SK-N-SH treated with all-trans-retinoic acid at 6 μM for 48 hours (cell line): Measurements from ENCODE around the gene UBASH3A.

Experiments
- ATAC-seq: fragments of 200-7000 bp; cut with Tn5 transposase; 3 replicates; pipeline ENCODE4 v1.9.1; 2020; ENCODE audit warnings: mild to moderate bottlenecking, moderate library complexity
- ARNTL ChIP-seq: fragments of 450-650 bp; formaldehyde crosslinking; IDR thresholded peaks from 2 replicates; pipeline ENCODE4 v1.5.0; 2020; ENCODE audit warnings: low read depth, mild to moderate bottlenecking, moderate library complexity, borderline replicate concordance
- BACH2 ChIP-seq: fragments of 250-450 bp; sonication (Bioruptor Pico); IDR thresholded peaks from 2 replicates; pipeline ENCODE4 v1.9.0; 2021; ENCODE audit warnings: mild to moderate bottlenecking, borderline replicate concordance
- CSDC2 ChIP-seq: fragments of 250-450 bp; sonication (Bioruptor Pico); IDR thresholded peaks from 2 replicates; pipeline ENCODE4 v1.5.0; 2020; ENCODE audit warnings: mild to moderate bottlenecking, moderate library complexity
- ESRRG ChIP-seq: fragments of 250-450 bp; sonication (Bioruptor Pico); IDR thresholded peaks from 2 replicates; pipeline ENCODE4 v1.6.1; 2021; ENCODE audit warnings: mild to moderate bottlenecking
- GLIS3 ChIP-seq: fragments of 250-450 bp; sonication (Bioruptor Pico); IDR thresholded peaks from 2 replicates; pipeline ENCODE4 v1.5.0; 2020; ENCODE audit warnings: mild to moderate bottlenecking, moderate library complexity
- ISL1 ChIP-seq: fragments of 250-450 bp; sonication (Bioruptor Pico); IDR thresholded peaks from 2 replicates; pipeline ENCODE4 v2.1.2; 2022; ENCODE audit warnings: mild to moderate bottlenecking, moderate library complexity
- PPARA ChIP-seq: fragments of 250-450 bp; sonication (Bioruptor Pico); IDR thresholded peaks from 2 replicates; pipeline ENCODE4 v1.5.0; 2020; ENCODE audit warnings: mild to moderate bottlenecking, borderline replicate concordance
- SNAI2 ChIP-seq: fragments of 250-450 bp; sonication (Bioruptor Pico); IDR thresholded peaks from 2 replicates; pipeline ENCODE4 v1.5.0; 2020; ENCODE audit warnings: mild to moderate bottlenecking, moderate library complexity
- TCF4 ChIP-seq: fragments of 250-450 bp; sonication (Bioruptor Pico); IDR thresholded peaks from 2 replicates; pipeline ENCODE4 v1.8.0; 2021; ENCODE audit warnings: mild to moderate bottlenecking, moderate library complexity, borderline replicate concordance
- TOX ChIP-seq: fragments of 250-450 bp; sonication (Bioruptor Pico); IDR thresholded peaks from 2 replicates; pipeline ENCODE4 v1.8.0; 2021; ENCODE audit warnings: mild to moderate bottlenecking, moderate library complexity, borderline replicate concordance
- ZC3H10 ChIP-seq: fragments of 250-450 bp; sonication (Bioruptor Pico); IDR thresholded peaks from 2 replicates; pipeline ENCODE4 v1.5.1; 2021; ENCODE audit warnings: mild to moderate bottlenecking, moderate library complexity
- ZFP3 ChIP-seq: fragments of 250-450 bp; sonication (Bioruptor Pico); IDR thresholded peaks from 2 replicates; pipeline ENCODE4 v1.5.0; 2020; ENCODE audit warnings: mild to moderate bottlenecking, moderate library complexity
- ZFP30 ChIP-seq: fragments of 450-650 bp; formaldehyde crosslinking; IDR thresholded peaks from 2 replicates; pipeline ENCODE4 v1.5.0; 2022; ENCODE audit warnings: mild to moderate bottlenecking, moderate library complexity
- ZNF565 ChIP-seq: fragments of 450-650 bp; formaldehyde crosslinking; conservative IDR thresholded peaks from 2 replicates; pipeline ENCODE4 v1.5.0; 2020; ENCODE audit warnings: low read depth, mild to moderate bottlenecking, moderate library complexity
- ZNF70 ChIP-seq: fragments of 450-650 bp; formaldehyde crosslinking; IDR thresholded peaks from 2 replicates; pipeline ENCODE4 v1.5.0; 2020; ENCODE audit warnings: mild to moderate bottlenecking, moderate library complexity
- ZNF8 ChIP-seq: fragments of 450-650 bp; formaldehyde crosslinking; IDR thresholded peaks from 2 replicates; pipeline ENCODE4 v1.5.0; 2020; ENCODE audit warnings: mild to moderate bottlenecking, moderate library complexity
- TF ChIP-seq, protein P1 (sequence below): fragments of 250-450 bp; sonication (Bioruptor Pico); IDR thresholded peaks from 2 replicates; pipeline ENCODE4 v1.8.0; 2021; ENCODE audit warnings: low read depth, mild to moderate bottlenecking, moderate library complexity, borderline replicate concordance
- TF ChIP-seq, protein P2 (sequence below): fragments of 250-450 bp; sonication (Bioruptor Pico); IDR thresholded peaks from 2 replicates; pipeline ENCODE4 v1.5.1; 2020; ENCODE audit warnings: low read depth, mild to moderate bottlenecking, moderate library complexity
- TF ChIP-seq, protein P3 (sequence below): fragments of 250-450 bp; sonication (Bioruptor Pico); IDR thresholded peaks from 2 replicates; pipeline ENCODE4 v1.8.0; 2020; ENCODE audit warnings: mild to moderate bottlenecking, moderate library complexity, borderline replicate concordance
- TF ChIP-seq, protein P4 (sequence below): fragments of 250-450 bp; sonication (Bioruptor Pico); IDR thresholded peaks from 2 replicates; pipeline ENCODE4 v1.5.1; 2021; ENCODE audit warnings: mild to moderate bottlenecking, moderate library complexity

The UBASH3A gene

DNA sequence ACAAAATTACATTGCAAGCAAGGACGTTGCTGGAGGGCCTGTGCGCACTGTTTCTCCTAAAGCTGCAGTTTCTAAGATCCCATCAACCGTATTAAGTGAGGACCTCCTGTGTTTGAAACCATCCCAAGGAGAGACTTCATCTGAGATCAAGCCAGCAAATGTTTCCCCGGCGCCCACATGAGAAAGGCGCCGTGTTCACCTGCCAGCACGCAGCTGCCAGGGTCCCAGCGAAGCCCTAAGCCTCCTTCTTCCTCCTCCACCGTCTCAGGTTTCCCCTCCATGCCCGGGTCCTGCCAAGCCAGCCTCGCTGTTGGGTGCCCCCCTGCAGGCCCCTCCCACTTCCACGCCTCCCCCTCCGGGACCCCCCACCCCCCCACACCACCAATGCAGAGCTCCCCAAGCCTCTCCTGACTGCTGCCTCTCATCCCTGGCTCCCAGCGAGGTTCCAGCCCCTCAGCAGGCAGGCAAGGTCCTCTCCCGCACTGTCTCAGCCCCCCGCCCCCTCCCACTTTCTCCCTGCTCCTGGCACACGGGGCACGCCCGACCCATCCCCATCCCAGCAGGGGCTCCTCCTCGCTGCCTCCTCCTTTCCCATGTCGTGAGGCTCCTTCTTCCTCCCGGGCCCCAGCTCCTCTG, 28.7 kb upstream of the UBASH3A start (continued):
- TF ChIP-seq, protein P1, sequence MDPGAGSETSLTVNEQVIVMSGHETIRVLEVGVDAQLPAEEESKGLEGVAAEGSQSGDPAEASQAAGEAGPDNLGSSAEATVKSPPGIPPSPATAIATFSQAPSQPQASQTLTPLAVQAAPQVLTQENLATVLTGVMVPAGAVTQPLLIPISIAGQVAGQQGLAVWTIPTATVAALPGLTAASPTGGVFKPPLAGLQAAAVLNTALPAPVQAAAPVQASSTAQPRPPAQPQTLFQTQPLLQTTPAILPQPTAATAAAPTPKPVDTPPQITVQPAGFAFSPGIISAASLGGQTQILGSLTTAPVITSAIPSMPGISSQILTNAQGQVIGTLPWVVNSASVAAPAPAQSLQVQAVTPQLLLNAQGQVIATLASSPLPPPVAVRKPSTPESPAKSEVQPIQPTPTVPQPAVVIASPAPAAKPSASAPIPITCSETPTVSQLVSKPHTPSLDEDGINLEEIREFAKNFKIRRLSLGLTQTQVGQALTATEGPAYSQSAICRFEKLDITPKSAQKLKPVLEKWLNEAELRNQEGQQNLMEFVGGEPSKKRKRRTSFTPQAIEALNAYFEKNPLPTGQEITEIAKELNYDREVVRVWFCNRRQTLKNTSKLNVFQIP (CRISPR knock-in tag): no peak
- TF ChIP-seq, protein P2, sequence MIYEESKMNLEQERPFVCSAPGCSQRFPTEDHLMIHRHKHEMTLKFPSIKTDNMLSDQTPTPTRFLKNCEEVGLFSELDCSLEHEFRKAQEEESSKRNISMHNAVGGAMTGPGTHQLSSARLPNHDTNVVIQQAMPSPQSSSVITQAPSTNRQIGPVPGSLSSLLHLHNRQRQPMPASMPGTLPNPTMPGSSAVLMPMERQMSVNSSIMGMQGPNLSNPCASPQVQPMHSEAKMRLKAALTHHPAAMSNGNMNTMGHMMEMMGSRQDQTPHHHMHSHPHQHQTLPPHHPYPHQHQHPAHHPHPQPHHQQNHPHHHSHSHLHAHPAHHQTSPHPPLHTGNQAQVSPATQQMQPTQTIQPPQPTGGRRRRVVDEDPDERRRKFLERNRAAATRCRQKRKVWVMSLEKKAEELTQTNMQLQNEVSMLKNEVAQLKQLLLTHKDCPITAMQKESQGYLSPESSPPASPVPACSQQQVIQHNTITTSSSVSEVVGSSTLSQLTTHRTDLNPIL: no peak
- TF ChIP-seq SNAI2 (CRISPR knock-in tag) (no peak), ZNF8 (CRISPR knock-in tag) (no peak), ARNTL (CRISPR knock-in tag) (no peak), ISL1 (CRISPR knock-in tag) (no peak), PPARA (CRISPR knock-in tag) (no peak), ZFP3 (CRISPR knock-in tag) (no peak), ESRRG (no peak)
- TF ChIP-seq, protein P3, sequence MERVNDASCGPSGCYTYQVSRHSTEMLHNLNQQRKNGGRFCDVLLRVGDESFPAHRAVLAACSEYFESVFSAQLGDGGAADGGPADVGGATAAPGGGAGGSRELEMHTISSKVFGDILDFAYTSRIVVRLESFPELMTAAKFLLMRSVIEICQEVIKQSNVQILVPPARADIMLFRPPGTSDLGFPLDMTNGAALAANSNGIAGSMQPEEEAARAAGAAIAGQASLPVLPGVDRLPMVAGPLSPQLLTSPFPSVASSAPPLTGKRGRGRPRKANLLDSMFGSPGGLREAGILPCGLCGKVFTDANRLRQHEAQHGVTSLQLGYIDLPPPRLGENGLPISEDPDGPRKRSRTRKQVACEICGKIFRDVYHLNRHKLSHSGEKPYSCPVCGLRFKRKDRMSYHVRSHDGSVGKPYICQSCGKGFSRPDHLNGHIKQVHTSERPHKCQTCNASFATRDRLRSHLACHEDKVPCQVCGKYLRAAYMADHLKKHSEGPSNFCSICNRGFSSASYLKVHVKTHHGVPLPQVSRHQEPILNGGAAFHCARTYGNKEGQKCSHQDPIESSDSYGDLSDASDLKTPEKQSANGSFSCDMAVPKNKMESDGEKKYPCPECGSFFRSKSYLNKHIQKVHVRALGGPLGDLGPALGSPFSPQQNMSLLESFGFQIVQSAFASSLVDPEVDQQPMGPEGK (CRISPR knock-in tag): no peak

DNA sequence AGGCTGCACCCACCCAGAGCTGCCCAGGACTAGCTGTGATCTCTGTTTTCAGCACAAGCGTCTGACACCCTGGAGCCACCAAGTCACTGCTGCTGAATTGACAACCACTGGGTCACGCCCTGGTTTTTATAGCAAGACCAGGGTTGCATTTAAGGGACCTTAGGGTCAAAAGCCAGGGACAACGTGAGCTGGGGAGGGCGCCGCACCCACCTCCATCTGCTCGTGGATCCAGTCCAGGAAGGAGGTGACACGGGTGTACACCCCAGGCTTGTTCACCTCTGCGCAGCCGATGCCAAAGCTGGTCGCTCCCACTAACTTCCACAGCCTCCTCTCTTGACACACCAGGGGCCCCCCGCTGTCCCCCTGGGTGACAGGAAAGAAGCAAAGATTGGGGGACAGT, 28.2 kb upstream of the UBASH3A start:
- TF ChIP-seq, protein P3 (CRISPR knock-in tag): no peak
- TF ChIP-seq TCF4 (CRISPR knock-in tag): no peak
- TF ChIP-seq GLIS3 (CRISPR knock-in tag): no peak
- no peak for TF ChIP-seq ESRRG
- no peak for TF ChIP-seq ZFP3 (CRISPR knock-in tag)
- no peak for TF ChIP-seq ISL1 (CRISPR knock-in tag)
- TF ChIP-seq ZNF70 (CRISPR knock-in tag): no peak
- no peak for TF ChIP-seq TOX (CRISPR knock-in tag)
- TF ChIP-seq ARNTL (CRISPR knock-in tag): no peak
- no peak for TF ChIP-seq ZC3H10
- TF ChIP-seq, protein P4, sequence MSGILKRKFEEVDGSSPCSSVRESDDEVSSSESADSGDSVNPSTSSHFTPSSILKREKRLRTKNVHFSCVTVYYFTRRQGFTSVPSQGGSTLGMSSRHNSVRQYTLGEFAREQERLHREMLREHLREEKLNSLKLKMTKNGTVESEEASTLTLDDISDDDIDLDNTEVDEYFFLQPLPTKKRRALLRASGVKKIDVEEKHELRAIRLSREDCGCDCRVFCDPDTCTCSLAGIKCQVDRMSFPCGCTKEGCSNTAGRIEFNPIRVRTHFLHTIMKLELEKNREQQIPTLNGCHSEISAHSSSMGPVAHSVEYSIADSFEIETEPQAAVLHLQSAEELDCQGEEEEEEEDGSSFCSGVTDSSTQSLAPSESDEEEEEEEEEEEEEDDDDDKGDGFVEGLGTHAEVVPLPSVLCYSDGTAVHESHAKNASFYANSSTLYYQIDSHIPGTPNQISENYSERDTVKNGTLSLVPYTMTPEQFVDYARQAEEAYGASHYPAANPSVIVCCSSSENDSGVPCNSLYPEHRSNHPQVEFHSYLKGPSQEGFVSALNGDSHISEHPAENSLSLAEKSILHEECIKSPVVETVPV (CRISPR knock-in tag): no peak
- TF ChIP-seq, protein P1 (CRISPR knock-in tag): no peak
- no peak for TF ChIP-seq PPARA (CRISPR knock-in tag)
- TF ChIP-seq BACH2 (CRISPR knock-in tag): no peak
- TF ChIP-seq, all 23 proteins: peak for 0
- no peak for ATAC-seq

DNA sequence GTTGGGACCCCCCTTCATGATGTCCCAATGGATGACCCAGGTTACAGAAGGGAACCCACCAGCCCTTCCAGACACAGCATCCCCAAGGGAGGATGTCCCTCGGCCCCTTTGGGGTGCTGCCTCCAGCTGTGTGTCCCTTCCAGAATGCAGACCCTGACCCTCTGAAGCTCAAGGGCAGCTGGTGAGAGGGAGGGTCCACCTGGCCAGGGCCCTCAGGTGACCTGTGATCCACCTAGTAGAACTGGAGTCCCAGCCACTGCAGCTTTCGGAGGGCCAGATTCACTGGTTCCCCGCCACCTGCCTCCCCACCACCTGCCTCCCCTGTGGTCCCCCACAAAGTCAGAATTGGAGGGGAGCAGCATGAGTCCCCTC, 27.8 kb upstream of the UBASH3A start:
- TF ChIP-seq TOX (CRISPR knock-in tag): no peak
- no peak for TF ChIP-seq ZNF565
- no peak for TF ChIP-seq SNAI2 (CRISPR knock-in tag)
- TF ChIP-seq CSDC2 (CRISPR knock-in tag): no peak
- TF ChIP-seq ARNTL (CRISPR knock-in tag): no peak
- TF ChIP-seq GLIS3 (CRISPR knock-in tag): no peak
- no peak for TF ChIP-seq PPARA (CRISPR knock-in tag)
- TF ChIP-seq, protein P2: no peak
- TF ChIP-seq, protein P3 (CRISPR knock-in tag): no peak
- no peak for TF ChIP-seq ZFP30 (CRISPR knock-in tag)
- ATAC-seq: no peak
